Dendritic cell treated with granulocyte-macrophage colony-stimulating factor and Interleukin-4, amounts not matched to agents 40 ng/mL and 50 ng/mL, for 4 days (primary cell): ENCODE data around the gene ZNF750.

Experiments used
- H3K27ac Mint-ChIP-seq: one replicate; pipeline ENCODE4 v1.8.0; 2022; ENCODE audit warnings: mild to moderate bottlenecking, mixed read lengths
- H3K27me3 Mint-ChIP-seq: one replicate; pipeline ENCODE4 v1.8.0; 2022; ENCODE audit warnings: mild to moderate bottlenecking, mixed read lengths
- H3K36me3 Mint-ChIP-seq: one replicate; pipeline ENCODE4 v1.8.0; 2022; ENCODE audit warnings: low read depth, mixed read lengths
- H3K4me1 Mint-ChIP-seq: one replicate; pipeline ENCODE4 v1.8.0; 2022; ENCODE audit warnings: low read depth, mixed read lengths
- H3K4me3 Mint-ChIP-seq: one replicate; pipeline ENCODE4 v1.8.0; 2022; ENCODE audit warnings: mild to moderate bottlenecking, moderate library complexity, mixed read lengths
- H3K9me3 Mint-ChIP-seq: one replicate; pipeline ENCODE4 v1.8.0; 2022; ENCODE audit warnings: mixed read lengths
- intact Hi-C: fragments of 100-400 bp; cut with micrococcal nuclease; formaldehyde crosslinking; loops from one replicate; pipeline ENCODE4 v1.15.0; 2022

The ZNF750 gene

GRCh38 chr17:82867763-82868325 is 28.0 kb upstream of the ZNF750 start:
- Mint-ChIP-seq H3K36me3 (peaks cover 29% of the 10 kb centered on the region), H3K9me3 (no peaks in the 10 kb centered on the region), H3K4me3 (no peak overlapping the region), H3K4me1 (peaks cover 21% of the 10 kb centered on the region), H3K27ac (no peak overlapping the region), H3K27me3 (no peaks in the 10 kb centered on the region)
- intact Hi-C loops, result no loop called here

- intact Hi-C loops, result no loop called here
- H3K27ac Mint-ChIP-seq, result no peak overlapping the region
Measured at GRCh38 chr17:82866590-82867191, 26.9 kb upstream of the ZNF750 start.

GRCh38 chr17:82865774-82866395 is 26.1 kb upstream of the ZNF750 start:
- Mint-ChIP-seq H3K36me3 (peaks cover 14% of the 10 kb centered on the region), H3K4me1 (peaks cover 15% of the 10 kb centered on the region), H3K9me3 (no peaks in the 10 kb centered on the region), H3K27ac (no peak overlapping the region), H3K27me3 (no peaks in the 10 kb centered on the region), H3K4me3 (no peak overlapping the region)
- intact Hi-C loops, result no loop called here

More at GRCh38 chr17:82866590-82867191, 26.9 kb upstream of the ZNF750 start:
- Mint-ChIP-seq H3K9me3 (no peaks in the 10 kb centered on the region), H3K27me3 (no peaks in the 10 kb centered on the region), H3K36me3 (peaks cover 22% of the 10 kb centered on the region), H3K4me1 (peaks cover 16% of the 10 kb centered on the region), H3K4me3 (no peak overlapping the region)

GRCh38 chr17:82865274-82865673 is 25.5 kb upstream of the ZNF750 start:
- Mint-ChIP-seq H3K27me3 (no peaks in the 10 kb centered on the region), H3K4me3 (no peak overlapping the region), H3K36me3 (peaks cover 8% of the 10 kb centered on the region), H3K4me1 (peaks cover 20% of the 10 kb centered on the region), H3K9me3 (no peaks in the 10 kb centered on the region), H3K27ac (peak overlapping the region; percentile 40)
- intact Hi-C loops, result no loop called here

- Mint-ChIP-seq H3K4me1 (peaks cover 25% of the 10 kb centered on the region), H3K27me3 (no peaks in the 10 kb centered on the region), H3K9me3 (no peaks in the 10 kb centered on the region), H3K36me3 (peaks cover 3% of the 10 kb centered on the region), H3K4me3 (no peak overlapping the region), H3K27ac (peak overlapping the region; percentile 40)
- intact Hi-C loops, result no loop called here
Measured at GRCh38 chr17:82864713-82865248, 25.0 kb upstream of the ZNF750 start.

GRCh38 chr17:82863941-82864712 is 24.3 kb upstream of the ZNF750 start:
- intact Hi-C loops, result no loop called here
- H3K36me3 Mint-ChIP-seq, result no peaks in the 10 kb centered on the region

GRCh38 chr17:82863383-82863940 is 23.6 kb upstream of the ZNF750 start:
- Mint-ChIP-seq H3K27me3 (no peaks in the 10 kb centered on the region), H3K4me3 (no peak overlapping the region), H3K9me3 (no peaks in the 10 kb centered on the region), H3K27ac (peak overlapping the region; percentile 40), H3K4me1 (peaks cover 38% of the 10 kb centered on the region), H3K36me3 (no peaks in the 10 kb centered on the region)
- intact Hi-C loops, result no loop called here

More at GRCh38 chr17:82863941-82864712, 24.3 kb upstream of the ZNF750 start:
- Mint-ChIP-seq H3K9me3 (no peaks in the 10 kb centered on the region), H3K27ac (peak overlapping the region; percentile 40), H3K4me3 (no peak overlapping the region), H3K4me1 (peaks cover 32% of the 10 kb centered on the region), H3K27me3 (no peaks in the 10 kb centered on the region)

- no peak overlapping the region for H3K4me3 Mint-ChIP-seq
Measured at GRCh38 chr17:82862737-82863382, 23.0 kb upstream of the ZNF750 start.

GRCh38 chr17:82862191-82862590 is 22.4 kb upstream of the ZNF750 start:
- Mint-ChIP-seq H3K4me1 (peaks cover 39% of the 10 kb centered on the region), H3K9me3 (no peaks in the 10 kb centered on the region), H3K27me3 (no peaks in the 10 kb centered on the region), H3K27ac (no peak overlapping the region), H3K4me3 (no peak overlapping the region), H3K36me3 (no peaks in the 10 kb centered on the region)
- intact Hi-C loops, result no loop called here

More at GRCh38 chr17:82862737-82863382, 23.0 kb upstream of the ZNF750 start:
- Mint-ChIP-seq H3K9me3 (no peaks in the 10 kb centered on the region), H3K4me1 (peaks cover 39% of the 10 kb centered on the region), H3K27me3 (no peaks in the 10 kb centered on the region), H3K27ac (peak overlapping the region; percentile 9), H3K36me3 (no peaks in the 10 kb centered on the region)
- intact Hi-C loops, result no loop called here

GRCh38 chr17:82861393-82861775 is 21.6 kb upstream of the ZNF750 start:
- intact Hi-C loops, result no loop called here
- Mint-ChIP-seq H3K36me3 (no peaks in the 10 kb centered on the region), H3K4me3 (no peak overlapping the region), H3K9me3 (no peaks in the 10 kb centered on the region), H3K4me1 (peaks cover 39% of the 10 kb centered on the region), H3K27ac (peak overlapping the region; percentile 94), H3K27me3 (no peaks in the 10 kb centered on the region)

GRCh38 chr17:82860606-82861392 is 21.0 kb upstream of the ZNF750 start:
- Mint-ChIP-seq H3K36me3 (no peaks in the 10 kb centered on the region), H3K27me3 (no peaks in the 10 kb centered on the region), H3K4me3 (peak overlapping the region; percentile 73), H3K9me3 (no peaks in the 10 kb centered on the region), H3K4me1 (peaks cover 39% of the 10 kb centered on the region), H3K27ac (peak overlapping the region; percentile 94)
- intact Hi-C loops, result no loop called here

GRCh38 chr17:82859431-82860403 is 19.9 kb upstream of the ZNF750 start:
- Mint-ChIP-seq H3K27ac (peak overlapping the region; percentile 94), H3K36me3 (peaks cover 5% of the 10 kb centered on the region), H3K4me1 (peaks cover 39% of the 10 kb centered on the region), H3K9me3 (no peaks in the 10 kb centered on the region), H3K4me3 (peak overlapping the region; percentile 73), H3K27me3 (no peaks in the 10 kb centered on the region)
- intact Hi-C loops, result no loop called here
